ENCODE measurements around the gene PHACTR2. TPM values are rescaled to one million over a fixed set of nuclear protein-coding genes. Genes with fewer than 3 reads are reported as not detected.
A peak's percentile ranks its signal among the peaks of the same experiment; 100 is the strongest.

PHACTR2 gene
- total RNA-seq, 6 donors from 2014 or later = 68.1 to 133 (median 109) TPM

- Histone ChIP-seq H3K4me3 (no peak overlapping the region), H3K27me3 (no peaks in the 10 kb centered on the region), H3K4me1 (peaks cover 0 to 3% (median 1%) of the 10 kb centered on the region in 4 donors), H3K27ac (no peak overlapping the region), H3K9me3 (no peaks in the 10 kb centered on the region), H3K36me3 (peaks cover 0 to 29% (median 3%) of the 10 kb centered on the region in 4 donors)
- DNase-seq = no peak
- ATAC-seq (ENCODE audit: low FRiP score in 2 of 2) = no peak
- 85 to 91% methylated on average over 8 of the region's 8 CpGs for WGBS, 2 donors
- no peak for TF ChIP-seq EP300 (IDR thresholded peaks at IDR 0.05)
- TF ChIP-seq POLR2AphosphoS5 (IDR thresholded peaks at IDR 0.05) = no peak
- TF ChIP-seq, protein P1, sequence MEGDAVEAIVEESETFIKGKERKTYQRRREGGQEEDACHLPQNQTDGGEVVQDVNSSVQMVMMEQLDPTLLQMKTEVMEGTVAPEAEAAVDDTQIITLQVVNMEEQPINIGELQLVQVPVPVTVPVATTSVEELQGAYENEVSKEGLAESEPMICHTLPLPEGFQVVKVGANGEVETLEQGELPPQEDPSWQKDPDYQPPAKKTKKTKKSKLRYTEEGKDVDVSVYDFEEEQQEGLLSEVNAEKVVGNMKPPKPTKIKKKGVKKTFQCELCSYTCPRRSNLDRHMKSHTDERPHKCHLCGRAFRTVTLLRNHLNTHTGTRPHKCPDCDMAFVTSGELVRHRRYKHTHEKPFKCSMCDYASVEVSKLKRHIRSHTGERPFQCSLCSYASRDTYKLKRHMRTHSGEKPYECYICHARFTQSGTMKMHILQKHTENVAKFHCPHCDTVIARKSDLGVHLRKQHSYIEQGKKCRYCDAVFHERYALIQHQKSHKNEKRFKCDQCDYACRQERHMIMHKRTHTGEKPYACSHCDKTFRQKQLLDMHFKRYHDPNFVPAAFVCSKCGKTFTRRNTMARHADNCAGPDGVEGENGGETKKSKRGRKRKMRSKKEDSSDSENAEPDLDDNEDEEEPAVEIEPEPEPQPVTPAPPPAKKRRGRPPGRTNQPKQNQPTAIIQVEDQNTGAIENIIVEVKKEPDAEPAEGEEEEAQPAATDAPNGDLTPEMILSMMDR (IDR thresholded peaks at IDR 0.05) = no peak
- no peak for TF ChIP-seq POLR2A (IDR thresholded peaks at IDR 0.05)
Observed at GRCh38 chr6:143802833-143803565, 125.2 kb downstream of the PHACTR2 start.

GRCh38 chr6:143803769-143804568 lies 126.2 kb downstream of the PHACTR2 start:
- DNase-seq (no peak), ATAC-seq (ENCODE audit: low FRiP score in 2 of 2) (no peak)
- TF ChIP-seq POLR2AphosphoS5 (IDR thresholded peaks at IDR 0.05) (no peak), EP300 (IDR thresholded peaks at IDR 0.05) (no peak), POLR2A (IDR thresholded peaks at IDR 0.05) (no peak)
- TF ChIP-seq, protein P1 (IDR thresholded peaks at IDR 0.05) = no peak
- Histone ChIP-seq H3K4me1 (peaks cover 0 to 3% (median 1%) of the 10 kb centered on the region in 4 donors), H3K36me3 (peaks cover 0 to 36% (median 3%) of the 10 kb centered on the region in 4 donors), H3K27me3 (no peaks in the 10 kb centered on the region), H3K4me3 (no peak overlapping the region), H3K27ac (no peak overlapping the region), H3K9me3 (no peaks in the 10 kb centered on the region)
- WGBS, 2 donors = 82 to 84% methylated on average over 9 of the region's 9 CpGs

DNA sequence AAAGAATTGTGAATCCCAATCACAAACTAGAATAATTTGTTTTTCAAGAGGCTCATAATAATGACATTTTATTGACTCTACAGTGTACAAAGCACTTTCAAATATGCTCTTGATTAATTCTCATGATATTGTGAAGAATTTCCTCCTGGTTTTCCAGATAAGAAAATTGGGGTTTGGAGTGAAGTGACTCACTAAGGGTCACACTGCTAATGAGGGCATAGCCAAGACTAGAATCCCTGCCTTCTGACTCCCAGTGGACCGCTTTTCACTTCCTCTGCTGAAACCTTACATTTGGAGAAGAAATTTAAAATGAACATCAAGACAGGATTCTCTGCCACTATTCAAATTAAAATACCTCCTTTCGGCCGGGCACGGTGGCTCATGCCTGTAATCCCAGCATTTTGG lies 127.1 kb downstream of the PHACTR2 start:
- no peaks in the 10 kb centered on the region for H3K9me3 ChIP-seq
- H3K4me3 ChIP-seq = no peak overlapping the region
- no peaks in the 10 kb centered on the region for H3K27me3 ChIP-seq
- ATAC-seq (ENCODE audit: low FRiP score in 2 of 2) (no peak), DNase-seq (no peak)
- no peak overlapping the region for H3K27ac ChIP-seq
- TF ChIP-seq EP300 (IDR thresholded peaks at IDR 0.05) = no peak
- no peak for TF ChIP-seq POLR2A (IDR thresholded peaks at IDR 0.05)
- no peak for TF ChIP-seq POLR2AphosphoS5 (IDR thresholded peaks at IDR 0.05)
- TF ChIP-seq, protein P1 (IDR thresholded peaks at IDR 0.05) = no peak
- H3K4me1 ChIP-seq = peaks cover 0 to 3% (median 1%) of the 10 kb centered on the region in 4 donors
- 69 to 71% methylated on average over 4 of the region's 4 CpGs for WGBS, 2 donors
- peaks cover 0 to 40% (median 3%) of the 10 kb centered on the region in 4 donors for H3K36me3 ChIP-seq

GRCh38 chr6:143806282-143807102 lies 128.7 kb downstream of the PHACTR2 start:
- Histone ChIP-seq H3K4me3 (no peak overlapping the region), H3K27ac (peak overlapping the region in 1 of 4 donors; percentile 23), H3K9me3 (no peaks in the 10 kb centered on the region), H3K27me3 (no peaks in the 10 kb centered on the region), H3K4me1 (peaks cover 0 to 3% (median 1%) of the 10 kb centered on the region in 4 donors), H3K36me3 (peaks cover 0 to 36% (median 3%) of the 10 kb centered on the region in 4 donors)
- TF ChIP-seq EP300 (IDR thresholded peaks at IDR 0.05) = peak in 1 of 4 donors; percentile 31
- TF ChIP-seq POLR2AphosphoS5 (IDR thresholded peaks at IDR 0.05) = peak in 1 of 2 donors; percentile 22
- TF ChIP-seq POLR2A (IDR thresholded peaks at IDR 0.05) = no peak
- DNase-seq = peak in 1 of 2 donors; percentile 73
- ATAC-seq (ENCODE audit: low FRiP score in 2 of 2) = peak in 1 of 2 donors; percentile 82
- WGBS, 2 donors = 89 to 98% methylated on average over 8 of the region's 8 CpGs

All from upper lobe of left lung (tissue), 6 donors.